K562 (cell line): ENCODE measurements around the gene SLTM. TPM values are rescaled to one million over a fixed set of nuclear protein-coding genes. Genes with fewer than 3 reads are reported as not detected.

Source experiments
- CCNT2 ChIP-seq: IDR thresholded peaks from 2 replicates; pipeline ENCODE4 v1.6.1; 2011; ENCODE audit warnings: borderline replicate concordance, low read depth, mild to moderate bottlenecking, moderate library complexity, mixed read lengths, low read length; ENCODE audit not compliant: insufficient read length; ENCODE audit errors: extremely low read depth
- FOXK1 ChIP-seq: sonication (generic); formaldehyde crosslinking; IDR thresholded peaks from 2 replicates; pipeline ENCODE4 v1.8.0; 2022; ENCODE audit warnings: missing genetic modification reagents, mild to moderate bottlenecking, borderline replicate concordance
- GTF2A2 ChIP-seq: IDR thresholded peaks from 2 replicates; pipeline ENCODE4 v1.6.1; 2016; ENCODE audit warnings: mild to moderate bottlenecking, missing genetic modification characterization, missing compliant biosample characterization
- KAT2B ChIP-seq: IDR thresholded peaks from one replicate; pipeline ENCODE4 v1.6.1; 2012; ENCODE audit warnings: low read depth, mild to moderate bottlenecking, control low read depth, inconsistent platforms, low read length, moderate library complexity
- NFIX ChIP-seq: fragments of 250-450 bp; sonication (Bioruptor Pico); IDR thresholded peaks from 2 replicates; pipeline ENCODE4 v1.4.0; 2020; ENCODE audit warnings: low read depth, mild to moderate bottlenecking, moderate library complexity
- NR2C2 ChIP-seq, 2 experiments: fragments of 200-800 bp in 1 of 2; sonication (Bioruptor generic) in 1 of 2; sonication (generic) in 1 of 2; formaldehyde crosslinking in 1 of 2; IDR thresholded peaks; 2 replicates each; pipeline versions ENCODE4 v1.6.1 to v1.8.0; 2016 to 2022; ENCODE audit warnings: mild to moderate bottlenecking in 1 of 2, missing compliant biosample characterization in 1 of 2, missing genetic modification characterization in 1 of 2, missing genetic modification reagents in 1 of 2
- PATZ1 ChIP-seq: fragments of 250-450 bp; sonication (Bioruptor Pico); IDR thresholded peaks from 2 replicates; pipeline ENCODE4 v1.5.0; 2020; ENCODE audit warnings: mild to moderate bottlenecking, borderline replicate concordance
- RBM17 ChIP-seq: fragments of 200-400 bp; formaldehyde crosslinking; IDR thresholded peaks from 2 replicates; pipeline ENCODE4 v1.6.1; 2017; ENCODE audit warnings: low read depth, mild to moderate bottlenecking, low read length, borderline replicate concordance
- SMAD1 ChIP-seq: fragments of 150-350 bp; IDR thresholded peaks from 2 replicates; pipeline ENCODE4 v1.6.1; 2014; ENCODE audit warnings: low read length, low read depth; ENCODE audit not compliant: partially characterized antibody
- SOX6 ChIP-seq: fragments of 450-650 bp; IDR thresholded peaks from 2 replicates; pipeline ENCODE4 v1.6.1; 2014; ENCODE audit warnings: mild to moderate bottlenecking
- SRSF7 ChIP-seq: fragments of 200-400 bp; formaldehyde crosslinking; optimal IDR thresholded peaks from 2 replicates; pipeline ENCODE3; 2017; ENCODE audit warnings: mild to moderate bottlenecking, low read depth, low read length
- STAT5A ChIP-seq: IDR thresholded peaks from 2 replicates; pipeline ENCODE4 v1.6.1; 2012; ENCODE audit warnings: low read length, inconsistent platforms, borderline replicate concordance
- TARDBP ChIP-seq: fragments of 450-650 bp; IDR thresholded peaks from 2 replicates; pipeline ENCODE4 v1.6.1; 2016
- ZNF444 ChIP-seq: fragments of 250-450 bp; sonication (Bioruptor Pico); IDR thresholded peaks from 2 replicates; pipeline ENCODE4 v1.4.0; 2020; ENCODE audit warnings: mild to moderate bottlenecking, moderate library complexity
- ZNF740 ChIP-seq, 3 experiments: fragments of 200-800 bp in 1 of 3; sonication (Bioruptor generic) in 1 of 3; sonication (generic) in 1 of 3; formaldehyde crosslinking in 1 of 3; IDR thresholded peaks; 2 replicates each; pipeline versions ENCODE4 v1.6.1 to v1.8.0; 2016 to 2022; ENCODE audit warnings: mild to moderate bottlenecking in 2 of 3, missing compliant biosample characterization in 2 of 3, missing genetic modification characterization in 2 of 3, missing genetic modification reagents in 1 of 3
- polyA plus RNA-seq, 8 experiments: library from polyadenylated mRNA; depleted of rRNA in 4 of 8; stranded (reverse) in 5 of 8; unstranded in 3 of 8; fragments of >200 nt; fragmentation: Nextera tagmentation in 2 of 8; fragmentation: Illumina TruSeq in 1 of 8; extraction: Ambion mirVana in 2 of 8; extraction: Trizol in 1 of 8; gene quantifications; 2 replicates each; pipeline versions ENCODE4 v1.2.1 to v1.2.3, GENCODE V29; 2011 to 2014; ENCODE audit warnings: inconsistent platforms in 1 of 8, missing spikeins in 1 of 8
- total RNA-seq, 7 experiments: library from RNA; depleted of rRNA in 6 of 7; stranded (reverse); fragments of >200 nt in 6 of 7; fragmentation: Illumina TruSeq in 2 of 7; extraction: Trizol in 2 of 7; gene quantifications; 2 replicates each; pipeline versions ENCODE4 v1.2.1 to v1.2.3, GENCODE V29; 2011 to 2021; ENCODE audit warnings: low replicate concordance in 1 of 7
- TF ChIP-seq, protein P1 (sequence below), 2 experiments: fragments of 450-650 bp in 1 of 2; IDR thresholded peaks; 2 replicates each; pipeline ENCODE4 v1.6.1; 2011 to 2017; ENCODE audit warnings: low read depth in 2 of 2, antibody characterized with exemption in 1 of 2, borderline replicate concordance in 1 of 2, low read length in 1 of 2, mild to moderate bottlenecking in 1 of 2, mixed read lengths in 1 of 2; ENCODE audit not compliant: control insufficient read depth in 1 of 2
- TF ChIP-seq, protein P2 (sequence below): sonication (generic); formaldehyde crosslinking; IDR thresholded peaks from 2 replicates; pipeline ENCODE4 v1.8.1; 2022; ENCODE audit warnings: missing genetic modification reagents

SLTM gene
- total and polyA plus RNA-seq, 9 of the 15 experiments (the other 6 are each of a cell fraction or from before 2014, with no cell fraction given) = 39.5 to 163 (median 102) TPM

DNA sequence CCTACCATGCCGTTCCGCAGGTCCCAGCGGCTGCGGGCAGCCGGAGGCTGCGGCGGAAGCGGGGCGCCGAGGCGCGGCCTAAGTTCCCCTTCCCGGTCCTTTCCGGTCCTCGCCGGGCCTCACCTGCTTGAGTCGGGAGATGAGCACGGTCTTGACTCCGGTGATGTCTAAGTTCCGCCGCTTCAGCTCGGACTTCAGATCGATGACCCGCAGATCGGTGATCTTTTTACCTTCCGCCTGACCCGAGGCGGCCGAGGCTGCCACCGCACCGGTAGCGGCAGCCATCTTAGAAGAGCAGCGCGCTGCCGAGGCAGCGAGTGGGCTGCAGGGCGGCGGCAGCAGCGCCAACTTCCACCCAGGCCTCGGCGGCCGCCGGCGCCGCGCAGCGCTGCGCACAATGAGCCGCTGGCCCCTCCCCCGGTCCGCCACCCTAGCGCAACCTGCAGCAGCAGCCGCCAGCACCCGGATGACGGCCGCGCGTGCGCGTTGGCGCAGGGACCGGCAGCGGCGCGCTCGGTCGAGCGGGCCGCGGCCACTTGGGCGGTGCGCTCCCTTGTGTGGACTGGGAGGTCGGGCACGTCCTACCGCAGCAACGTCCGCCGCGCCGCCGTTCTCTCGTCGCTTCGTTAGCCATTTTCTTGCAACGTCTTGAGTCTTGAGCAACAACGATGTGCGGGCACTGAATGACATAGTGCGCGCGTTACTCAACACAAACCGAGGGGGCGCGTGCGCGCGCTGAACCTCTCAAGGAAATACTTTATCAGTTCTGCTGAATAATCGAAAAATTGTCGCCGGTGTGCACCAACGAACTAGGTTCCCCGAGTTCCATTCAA, at the start of gene SLTM (continued):
- TF ChIP-seq RBM17 (no peak), ZNF740 (CRISPR knock-in tag; IDR thresholded peaks at IDR 0.05) (no peak), ZNF740 (tag; IDR thresholded peaks at IDR 0.05) (no peak), CCNT2 (peak; percentile 81), TARDBP (no peak), KAT2B (no peak), NR2C2 (CRISPR knock-in tag; IDR thresholded peaks at IDR 0.05) (no peak), NR2C2 (tag; IDR thresholded peaks at IDR 0.05) (peak; percentile 85), FOXK1 (CRISPR knock-in tag) (no peak), PATZ1 (CRISPR knock-in tag) (no peak), GTF2A2 (tag) (0 out of 2 replicates have a peak, but pooled peaks have one; percentile 54), STAT5A (peak; percentile 20; the same call in 1 of the 2 replicates), NFIX (CRISPR knock-in tag) (no peak), SRSF7 (no peak), ZNF444 (CRISPR knock-in tag) (0 out of 2 replicates have a peak, but pooled peaks have one; percentile 6), SOX6 (peak; percentile 49; the same call in 1 of the 2 replicates), SMAD1 (peak; percentile 8)
- TF ChIP-seq, protein P1, sequence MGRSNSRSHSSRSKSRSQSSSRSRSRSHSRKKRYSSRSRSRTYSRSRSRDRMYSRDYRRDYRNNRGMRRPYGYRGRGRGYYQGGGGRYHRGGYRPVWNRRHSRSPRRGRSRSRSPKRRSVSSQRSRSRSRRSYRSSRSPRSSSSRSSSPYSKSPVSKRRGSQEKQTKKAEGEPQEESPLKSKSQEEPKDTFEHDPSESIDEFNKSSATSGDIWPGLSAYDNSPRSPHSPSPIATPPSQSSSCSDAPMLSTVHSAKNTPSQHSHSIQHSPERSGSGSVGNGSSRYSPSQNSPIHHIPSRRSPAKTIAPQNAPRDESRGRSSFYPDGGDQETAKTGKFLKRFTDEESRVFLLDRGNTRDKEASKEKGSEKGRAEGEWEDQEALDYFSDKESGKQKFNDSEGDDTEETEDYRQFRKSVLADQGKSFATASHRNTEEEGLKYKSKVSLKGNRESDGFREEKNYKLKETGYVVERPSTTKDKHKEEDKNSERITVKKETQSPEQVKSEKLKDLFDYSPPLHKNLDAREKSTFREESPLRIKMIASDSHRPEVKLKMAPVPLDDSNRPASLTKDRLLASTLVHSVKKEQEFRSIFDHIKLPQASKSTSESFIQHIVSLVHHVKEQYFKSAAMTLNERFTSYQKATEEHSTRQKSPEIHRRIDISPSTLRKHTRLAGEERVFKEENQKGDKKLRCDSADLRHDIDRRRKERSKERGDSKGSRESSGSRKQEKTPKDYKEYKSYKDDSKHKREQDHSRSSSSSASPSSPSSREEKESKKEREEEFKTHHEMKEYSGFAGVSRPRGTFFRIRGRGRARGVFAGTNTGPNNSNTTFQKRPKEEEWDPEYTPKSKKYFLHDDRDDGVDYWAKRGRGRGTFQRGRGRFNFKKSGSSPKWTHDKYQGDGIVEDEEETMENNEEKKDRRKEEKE (IDR thresholded peaks at IDR 0.05; ENCODE audit: borderline replicate concordance in 1 of 2, control insufficient read depth in 1 of 2, low read depth in 2 of 2, low read length in 1 of 2) = 0 out of 4 replicates have a peak, but pooled peaks of 1 of the 2 experiments have one; percentile 15
- TF ChIP-seq, protein P2, sequence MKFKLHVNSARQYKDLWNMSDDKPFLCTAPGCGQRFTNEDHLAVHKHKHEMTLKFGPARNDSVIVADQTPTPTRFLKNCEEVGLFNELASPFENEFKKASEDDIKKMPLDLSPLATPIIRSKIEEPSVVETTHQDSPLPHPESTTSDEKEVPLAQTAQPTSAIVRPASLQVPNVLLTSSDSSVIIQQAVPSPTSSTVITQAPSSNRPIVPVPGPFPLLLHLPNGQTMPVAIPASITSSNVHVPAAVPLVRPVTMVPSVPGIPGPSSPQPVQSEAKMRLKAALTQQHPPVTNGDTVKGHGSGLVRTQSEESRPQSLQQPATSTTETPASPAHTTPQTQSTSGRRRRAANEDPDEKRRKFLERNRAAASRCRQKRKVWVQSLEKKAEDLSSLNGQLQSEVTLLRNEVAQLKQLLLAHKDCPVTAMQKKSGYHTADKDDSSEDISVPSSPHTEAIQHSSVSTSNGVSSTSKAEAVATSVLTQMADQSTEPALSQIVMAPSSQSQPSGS (CRISPR knock-in tag) = peak; percentile 78; the same call in 1 of the 2 replicates
